GM12878 (cell line): ENCODE results near the gene NCKAP5. TPM values are rescaled to one million over a fixed set of nuclear protein-coding genes. Genes with fewer than 3 reads are reported as not detected.

Experiments
- ATAC-seq: fragments of 200-7000 bp; cut with Tn5 transposase; 3 replicates; pipeline ENCODE4 v1.9.1; 2020; ENCODE audit warnings: mild to moderate bottlenecking, moderate library complexity
- BruUV-seq: library from RNA; stranded (reverse); fragments of 400-500 nt; replicated peaks from 2 replicates; lab custom pipeline; 2021; lab: Mats Ljungman, UMichigan
- CTCF ChIA-PET: fragments of 300-600 bp; sonication (Branson Sonifier 250); formaldehyde crosslinking; extraction: SDS; loops from one replicate; lab custom pipeline; 2021; ENCODE audit warnings: inconsistent platforms; lab: Yijun Ruan, JAX
- POLR2A ChIA-PET: fragments of 350-600 bp; formaldehyde crosslinking; extraction: SDS; loops from one replicate; lab custom pipeline; 2021; ENCODE audit warnings: inconsistent platforms; lab: Charles Lee
- RAD21 ChIA-PET: fragments of 300-600 bp; sonication (Branson Sonifier 250); formaldehyde crosslinking; loops from one replicate; lab custom pipeline; 2023; ENCODE audit warnings: antibody characterized with exemption; ENCODE audit not compliant: unreplicated experiment; lab: Charles Lee
- SMC1A ChIA-PET: fragments of 300-600 bp; sonication (Branson Sonifier 250); formaldehyde crosslinking; loops from one replicate; lab custom pipeline; 2023; ENCODE audit not compliant: unreplicated experiment, uncharacterized antibody; lab: Charles Lee
- DNase-seq: peaks from one replicate; pipeline ENCODE4 v3.0.0-alpha.2; 2011; ENCODE audit warnings: low read depth, low spot score
- FAIRE-seq: peaks from 3 replicates; lab custom pipeline; 2011; peaks lifted over from hg19 to GRCh38; lab: Jason Lieb, UNC
- H2AFZ ChIP-seq: 2 replicates; pipeline ENCODE4 v1.6.0; 2011; ENCODE audit warnings: low read depth, low read length, control low read depth; ENCODE audit not compliant: control insufficient read depth
- H3K27ac ChIP-seq: 2 replicates; pipeline ENCODE4 v1.5.1; 2011; ENCODE audit warnings: control low read depth; ENCODE audit not compliant: control insufficient read depth, insufficient read depth
- H3K27me3 ChIP-seq, 2 experiments: replicated peaks in 1 of 2; 2 replicates each; pipeline versions ENCODE4 v1.6.0 to v1.6.1; 2011; ENCODE audit warnings: low read length in 1 of 2; ENCODE audit not compliant: control insufficient read depth in 2 of 2, insufficient read depth in 2 of 2
- H3K36me3 ChIP-seq, 2 experiments: 2 replicates each; pipeline ENCODE4 v1.5.1; 2011; ENCODE audit warnings: low read length in 1 of 2; ENCODE audit not compliant: control insufficient read depth in 2 of 2, insufficient read depth in 2 of 2
- H3K4me1 ChIP-seq: 2 replicates; pipeline ENCODE4 v1.6.1; 2011; ENCODE audit warnings: mild to moderate bottlenecking, low read length, moderate library complexity, mixed read lengths; ENCODE audit not compliant: control insufficient read depth, insufficient read depth
- H3K4me2 ChIP-seq: 2 replicates; pipeline ENCODE4 v1.6.0; 2011; ENCODE audit warnings: control low read depth; ENCODE audit not compliant: control insufficient read depth, insufficient read depth
- H3K4me3 ChIP-seq: fragments of 200-600 bp; sonication (generic); 2 replicates; pipeline ENCODE4 v1.5.1; 2016
- H3K79me2 ChIP-seq: 2 replicates; pipeline ENCODE4 v1.6.0; 2011; ENCODE audit warnings: low read length; ENCODE audit not compliant: control insufficient read depth, insufficient read depth
- H3K9ac ChIP-seq: 2 replicates; pipeline ENCODE4 v1.8.0; 2011; ENCODE audit warnings: low read length, control low read depth, mixed read lengths; ENCODE audit not compliant: control insufficient read depth, insufficient read depth
- H3K9me3 ChIP-seq: replicated peaks from 3 replicates; pipeline ENCODE4 v1.5.1; 2011; ENCODE audit warnings: mild to moderate bottlenecking, low read length; ENCODE audit not compliant: control insufficient read depth, insufficient read depth
- H4K20me1 ChIP-seq: 2 replicates; pipeline ENCODE4 v1.6.0; 2011; ENCODE audit not compliant: control insufficient read depth, insufficient read depth
- BHLHE40 ChIP-seq, 2 experiments: fragments of 450-650 bp in 1 of 2; IDR thresholded peaks; 2 replicates each; pipeline ENCODE4 v1.6.1; 2011 to 2017; ENCODE audit warnings: low read depth in 2 of 2, borderline replicate concordance in 1 of 2, improper control_type of control experiment in 1 of 2, low read length in 1 of 2, mild to moderate bottlenecking in 1 of 2
- BRCA1 ChIP-seq: IDR thresholded peaks from 2 replicates; pipeline ENCODE4 v1.6.1; 2011; ENCODE audit warnings: low read depth, low read length, improper control_type of control experiment
- CBFB ChIP-seq: IDR thresholded peaks from 2 replicates; pipeline ENCODE4 v1.6.1; 2016; ENCODE audit warnings: antibody characterized with exemption, low read depth
- EP300 ChIP-seq, 2 experiments: fragments of 150-350 bp in 1 of 2; IDR thresholded peaks; 2 replicates each; pipeline ENCODE4 v1.6.1; 2011 to 2012; ENCODE audit warnings: low read depth in 2 of 2, low read length in 2 of 2, borderline replicate concordance in 1 of 2, improper control_type of control experiment in 1 of 2, inconsistent platforms in 1 of 2; ENCODE audit not compliant: control insufficient read depth in 1 of 2
- GATAD2B ChIP-seq: fragments of 450-650 bp; conservative IDR thresholded peaks from 2 replicates; pipeline ENCODE4 v1.6.1; 2017; ENCODE audit warnings: low read depth, mild to moderate bottlenecking, moderate library complexity
- HCFC1 ChIP-seq: fragments of 150-350 bp; IDR thresholded peaks from 2 replicates; pipeline ENCODE4 v1.6.1; 2014; ENCODE audit warnings: low read length
- IRF4 ChIP-seq: IDR thresholded peaks from 2 replicates; pipeline ENCODE4 v1.6.1; 2011; ENCODE audit warnings: low read depth, low read length
- JUND ChIP-seq: IDR thresholded peaks from 2 replicates; pipeline ENCODE4 v1.6.1; 2012; ENCODE audit warnings: low read depth, mild to moderate bottlenecking, low read length, improper control_type of control experiment, moderate library complexity
- RELA ChIP-seq: fragments of 450-650 bp; IDR thresholded peaks from 2 replicates; pipeline ENCODE4 v1.8.0; 2014; ENCODE audit warnings: borderline replicate concordance; ENCODE audit not compliant: partially characterized antibody
- STAT3 ChIP-seq: IDR thresholded peaks from 2 replicates; pipeline ENCODE4 v1.6.1; 2011; ENCODE audit warnings: low read depth, low read length, improper control_type of control experiment
- USF2 ChIP-seq: IDR thresholded peaks from 2 replicates; pipeline ENCODE4 v1.6.1; 2011; ENCODE audit warnings: low read depth, low read length, improper control_type of control experiment, borderline replicate concordance
- ZNF217 ChIP-seq: fragments of 450-650 bp; IDR thresholded peaks from 2 replicates; pipeline ENCODE4 v1.6.1; 2017; ENCODE audit warnings: antibody characterized with exemption, mild to moderate bottlenecking
- ZNF274 ChIP-seq: IDR thresholded peaks from one replicate; pipeline ENCODE4 v1.8.0; 2011; ENCODE audit not compliant: insufficient read length, insufficient read depth
- WGBS: methylation state at CpG from one replicate; pipeline ENCODE4 v1.1.6; 2016; ENCODE audit warnings: low lambda C conversion rate; ENCODE audit not compliant: insufficient replicate concordance, insufficient coverage; ENCODE audit errors: missing lambda C conversion rate; 5-methylcytosine and 5-hydroxymethylcytosine counted together
- in situ Hi-C: fragments of 300-500 bp; cut with MboI; formaldehyde crosslinking; loops from 9 replicates; pipeline ENCODE4 v1.14.3; 2018; ENCODE audit warnings: mixed read lengths
- intact Hi-C: fragments of 100-400 bp; cut with micrococcal nuclease; formaldehyde crosslinking; loops from one replicate; pipeline ENCODE4 v1.14.2; 2022; ENCODE audit not compliant: unreplicated experiment
- polyA plus RNA-seq, 11 experiments: library from polyadenylated mRNA; depleted of rRNA in 4 of 11; unstranded in 6 of 11; stranded (reverse) in 5 of 11; fragments of >200 nt; fragmentation: Nextera tagmentation in 4 of 11; fragmentation: Illumina TruSeq in 1 of 11; extraction: Ambion mirVana in 4 of 11; extraction: Trizol in 1 of 11; gene quantifications; 1 replicate in 1 of 11; 2 replicates in 10 of 11; pipeline versions ENCODE4 v1.2.1 to v1.2.3, GENCODE V29; 2011 to 2016; ENCODE audit warnings: inconsistent platforms in 2 of 11, missing spikeins in 2 of 11, low read depth in 1 of 11
- total RNA-seq, 4 experiments: library from RNA; depleted of rRNA in 3 of 4; stranded (reverse); fragments of >200 nt in 3 of 4; fragmentation: Illumina TruSeq in 1 of 4; extraction: Trizol in 1 of 4; gene quantifications; 2 replicates each; pipeline versions ENCODE4 v1.2.1 to v1.2.3, GENCODE V29; 2013 to 2021
- TF ChIP-seq, protein P1 (sequence below): IDR thresholded peaks from 2 replicates; pipeline ENCODE4 v1.6.1; 2011; ENCODE audit warnings: borderline replicate concordance, low read depth, mild to moderate bottlenecking, moderate library complexity, mixed read lengths, low read length; ENCODE audit not compliant: insufficient read depth; ENCODE audit errors: extremely low read length

Gene NCKAP5
- total and polyA plus RNA-seq, 10 of the 15 experiments (the other 5 are each of a cell fraction or from before 2014, with no cell fraction given), result 0.06 to 0.44 (median 0.16) TPM

GRCh38 chr2:133109772-133110171 lies 458.5 kb downstream of the NCKAP5 start:
- no peak for FAIRE-seq
- POLR2A ChIA-PET, result no interaction called here
- no peak for DNase-seq

More at GRCh38 chr2:133109772-133110171, 458.5 kb downstream of the NCKAP5 start:
- TF ChIP-seq BHLHE40 (IDR thresholded peaks at IDR 0.05; ENCODE audit: borderline replicate concordance in 1 of 2, low read depth in 2 of 2, low read length in 1 of 2), result no peak
- TF ChIP-seq HCFC1, result no peak
- no peak for TF ChIP-seq ZNF217
- no peak for TF ChIP-seq ZNF274
- no peak for TF ChIP-seq IRF4
- no peak for TF ChIP-seq STAT3
- no peak for TF ChIP-seq EP300 (IDR thresholded peaks at IDR 0.05; ENCODE audit: borderline replicate concordance in 1 of 2, control insufficient read depth in 1 of 2, low read depth in 2 of 2, low read length in 2 of 2)
- no peak for TF ChIP-seq CBFB
- no peak for TF ChIP-seq BRCA1
- TF ChIP-seq, protein P1, sequence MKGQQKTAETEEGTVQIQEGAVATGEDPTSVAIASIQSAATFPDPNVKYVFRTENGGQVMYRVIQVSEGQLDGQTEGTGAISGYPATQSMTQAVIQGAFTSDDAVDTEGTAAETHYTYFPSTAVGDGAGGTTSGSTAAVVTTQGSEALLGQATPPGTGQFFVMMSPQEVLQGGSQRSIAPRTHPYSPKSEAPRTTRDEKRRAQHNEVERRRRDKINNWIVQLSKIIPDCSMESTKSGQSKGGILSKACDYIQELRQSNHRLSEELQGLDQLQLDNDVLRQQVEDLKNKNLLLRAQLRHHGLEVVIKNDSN, result no peak
- no peak for TF ChIP-seq JUND
- no peak for TF ChIP-seq GATAD2B
- no peak for TF ChIP-seq RELA
- no peak for TF ChIP-seq USF2
- TF ChIP-seq, all 136 proteins: peak for 0
- Histone ChIP-seq H3K79me2 (no peaks in the 10 kb centered on the region), H2AFZ (no peak overlapping the region), H3K9ac (no peak overlapping the region), H3K4me3 (no peak overlapping the region), H3K27ac (no peak overlapping the region), H3K9me3 (no peaks in the 10 kb centered on the region), H3K36me3 (no peaks in the 10 kb centered on the region), H3K27me3 (no peaks in the 10 kb centered on the region), H3K4me1 (no peaks in the 10 kb centered on the region), H3K4me2 (no peak overlapping the region), H4K20me1 (no peaks in the 10 kb centered on the region)
- intact Hi-C loops (no loop called here), in situ Hi-C loops (no loop called here)
- CTCF ChIA-PET, result no interaction called here
- WGBS, result 64% methylated on average over 4 of the region's 4 CpGs
- RAD21 ChIA-PET, result no interaction called here
- no TSS peak for BruUV-seq
- no peak for ATAC-seq
- SMC1A ChIA-PET, result no interaction called here
